ENCODE measurements around the gene IL1A. TPM values are rescaled to one million over a fixed set of nuclear protein-coding genes. Genes with fewer than 3 reads are reported as not detected.

IL1A gene
- total RNA-seq, 2 experiments from 2014 or later = not detected

GRCh38 chr2:112792419-112792818, 8.1 kb upstream of the IL1A start:
- H3K27ac Mint-ChIP-seq = no peak overlapping the region
- no peak overlapping the region for H3K4me3 Mint-ChIP-seq
- no peaks in the 10 kb centered on the region for H3K27me3 Mint-ChIP-seq
- DNase-seq (no peak), ATAC-seq (ENCODE audit: poor library complexity) (no peak)
- ChIA-PET CTCF (interaction anchor here (0.7 kb wide), 1 partner anchor 18 kb away, joined by 3 read pairs; no protein-coding TSS in a partner anchor), POLR2A (no interaction called here)
- H3K4me1 ChIP-seq (ENCODE audit: insufficient read depth, low read length) = no peaks in the 10 kb centered on the region
- H3K27me3 ChIP-seq (ENCODE audit: control insufficient read depth in 1 of 2, insufficient read depth in 2 of 2, low read length in 2 of 2) = no peaks in the 10 kb centered on the region
- H3K27ac ChIP-seq (ENCODE audit: low read depth in 1 of 2, low read length in 2 of 2) = no peak overlapping the region
- H3K9me3 Mint-ChIP-seq = no peaks in the 10 kb centered on the region
- H3K4me1 Mint-ChIP-seq (ENCODE audit: low read depth) = no peaks in the 10 kb centered on the region
- TF ChIP-seq CTCF (IDR thresholded peaks at IDR 0.05) = no peak
- H3K36me3 ChIP-seq (ENCODE audit: insufficient read depth, low read length) = no peaks in the 10 kb centered on the region
- H3K36me3 Mint-ChIP-seq (ENCODE audit: low read depth) = no peaks in the 10 kb centered on the region
- no peak overlapping the region for H3K4me3 ChIP-seq (ENCODE audit: low read length)
- intact Hi-C loops (cut with DNase I, micrococcal nuclease) = no loop called here
- no peaks in the 10 kb centered on the region for H3K9me3 ChIP-seq (ENCODE audit: control insufficient read depth in 1 of 2, insufficient read depth in 1 of 2, low read length in 2 of 2)

- H3K9me3 ChIP-seq (ENCODE audit: control insufficient read depth in 1 of 2, insufficient read depth in 1 of 2, low read length in 2 of 2) = no peaks in the 10 kb centered on the region
- H3K27me3 Mint-ChIP-seq = no peaks in the 10 kb centered on the region
- no peak overlapping the region for H3K27ac Mint-ChIP-seq
- no peak overlapping the region for H3K4me3 Mint-ChIP-seq
- no peaks in the 10 kb centered on the region for H3K36me3 Mint-ChIP-seq (ENCODE audit: low read depth)
- H3K36me3 ChIP-seq (ENCODE audit: insufficient read depth, low read length) = no peaks in the 10 kb centered on the region
- ChIA-PET CTCF (interaction anchor here (0.7 kb wide), 1 partner anchor 18 kb away, joined by 3 read pairs; no protein-coding TSS in a partner anchor), POLR2A (no interaction called here)
- H3K27ac ChIP-seq (ENCODE audit: low read depth in 1 of 2, low read length in 2 of 2) = no peak overlapping the region
- no peak for TF ChIP-seq CTCF (IDR thresholded peaks at IDR 0.05)
- DNase-seq (no peak), ATAC-seq (ENCODE audit: poor library complexity) (no peak)
- intact Hi-C loops (cut with DNase I, micrococcal nuclease) = no loop called here
- H3K27me3 ChIP-seq (ENCODE audit: control insufficient read depth in 1 of 2, insufficient read depth in 2 of 2, low read length in 2 of 2) = no peaks in the 10 kb centered on the region
- no peaks in the 10 kb centered on the region for H3K9me3 Mint-ChIP-seq
- H3K4me1 Mint-ChIP-seq (ENCODE audit: low read depth) = no peaks in the 10 kb centered on the region
- H3K4me1 ChIP-seq (ENCODE audit: insufficient read depth, low read length) = no peaks in the 10 kb centered on the region
- no peak overlapping the region for H3K4me3 ChIP-seq (ENCODE audit: low read length)
Observed at GRCh38 chr2:112791693-112792230, 7.5 kb upstream of the IL1A start.

GRCh38 chr2:112791019-112791418, 6.7 kb upstream of the IL1A start:
- H3K4me3 ChIP-seq (ENCODE audit: low read length) = no peak overlapping the region
- intact Hi-C loops (cut with DNase I, micrococcal nuclease) = no loop called here
- H3K9me3 ChIP-seq (ENCODE audit: control insufficient read depth in 1 of 2, insufficient read depth in 1 of 2, low read length in 2 of 2) = no peaks in the 10 kb centered on the region
- Mint-ChIP-seq H3K27me3 (no peaks in the 10 kb centered on the region), H3K9me3 (no peaks in the 10 kb centered on the region), H3K4me3 (no peak overlapping the region), H3K27ac (no peak overlapping the region), H3K36me3 (ENCODE audit: low read depth) (no peaks in the 10 kb centered on the region), H3K4me1 (ENCODE audit: low read depth) (no peaks in the 10 kb centered on the region)
- H3K27me3 ChIP-seq (ENCODE audit: control insufficient read depth in 1 of 2, insufficient read depth in 2 of 2, low read length in 2 of 2) = no peaks in the 10 kb centered on the region
- no peak for DNase-seq
- POLR2A ChIA-PET = no interaction called here
- H3K27ac ChIP-seq (ENCODE audit: low read depth in 1 of 2, low read length in 2 of 2) = no peak overlapping the region
- no peaks in the 10 kb centered on the region for H3K4me1 ChIP-seq (ENCODE audit: insufficient read depth, low read length)
- CTCF ChIA-PET = no interaction called here
- no peaks in the 10 kb centered on the region for H3K36me3 ChIP-seq (ENCODE audit: insufficient read depth, low read length)
- ATAC-seq (ENCODE audit: poor library complexity) = no peak
- no peak for TF ChIP-seq CTCF (IDR thresholded peaks at IDR 0.05)
